Measurements from ENCODE around the gene RPL23.
A peak's percentile ranks its signal among the peaks of the same experiment; 100 is the strongest.

RPL23 gene

GRCh38 chr17:38897176-38897575, 43.7 kb upstream of the RPL23 start:
- TF ChIP-seq, protein P1, sequence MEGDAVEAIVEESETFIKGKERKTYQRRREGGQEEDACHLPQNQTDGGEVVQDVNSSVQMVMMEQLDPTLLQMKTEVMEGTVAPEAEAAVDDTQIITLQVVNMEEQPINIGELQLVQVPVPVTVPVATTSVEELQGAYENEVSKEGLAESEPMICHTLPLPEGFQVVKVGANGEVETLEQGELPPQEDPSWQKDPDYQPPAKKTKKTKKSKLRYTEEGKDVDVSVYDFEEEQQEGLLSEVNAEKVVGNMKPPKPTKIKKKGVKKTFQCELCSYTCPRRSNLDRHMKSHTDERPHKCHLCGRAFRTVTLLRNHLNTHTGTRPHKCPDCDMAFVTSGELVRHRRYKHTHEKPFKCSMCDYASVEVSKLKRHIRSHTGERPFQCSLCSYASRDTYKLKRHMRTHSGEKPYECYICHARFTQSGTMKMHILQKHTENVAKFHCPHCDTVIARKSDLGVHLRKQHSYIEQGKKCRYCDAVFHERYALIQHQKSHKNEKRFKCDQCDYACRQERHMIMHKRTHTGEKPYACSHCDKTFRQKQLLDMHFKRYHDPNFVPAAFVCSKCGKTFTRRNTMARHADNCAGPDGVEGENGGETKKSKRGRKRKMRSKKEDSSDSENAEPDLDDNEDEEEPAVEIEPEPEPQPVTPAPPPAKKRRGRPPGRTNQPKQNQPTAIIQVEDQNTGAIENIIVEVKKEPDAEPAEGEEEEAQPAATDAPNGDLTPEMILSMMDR (conservative IDR thresholded peaks at IDR 0.05; ENCODE audit: low read depth, low read length), result no peak
- no peak for DNase-seq (ENCODE audit: low read depth)
- H3K4me3 ChIP-seq (ENCODE audit: low read depth, low read length), result no peak overlapping the region

DNA sequence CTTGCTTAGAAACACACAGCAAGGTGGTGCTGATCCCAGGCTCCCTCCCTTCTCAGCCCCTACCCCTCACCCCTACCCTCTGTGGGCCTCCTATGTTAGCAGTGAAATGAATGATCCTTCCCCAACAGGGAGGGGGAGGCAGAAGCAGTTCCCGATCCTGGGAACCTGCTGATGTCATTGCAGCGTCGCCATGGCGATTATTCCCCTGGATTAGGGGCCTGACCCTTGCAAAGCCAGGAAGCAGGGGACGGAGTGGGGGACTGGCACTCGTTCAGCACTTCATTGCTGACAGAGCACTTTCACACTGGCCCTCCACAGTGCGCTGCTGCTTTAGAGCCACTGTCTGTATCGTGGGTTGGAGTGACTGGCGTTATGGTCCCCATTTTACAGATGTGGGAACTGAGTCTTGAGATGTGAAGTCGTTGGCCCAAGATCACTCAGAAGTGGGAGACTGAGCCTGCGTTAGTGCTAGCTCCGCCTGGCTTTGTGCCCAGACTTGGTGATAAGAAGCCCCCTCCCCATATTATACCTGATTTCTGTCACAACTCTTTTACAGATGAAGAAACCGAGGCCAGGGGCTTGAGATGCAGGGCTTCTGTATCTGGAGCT, 42.9 kb upstream of the RPL23 start:
- TF ChIP-seq, protein P1 (conservative IDR thresholded peaks at IDR 0.05; ENCODE audit: low read depth, low read length), result no peak
- no peak overlapping the region for H3K4me3 ChIP-seq (ENCODE audit: low read depth, low read length)
- no peak for DNase-seq (ENCODE audit: low read depth)

GRCh38 chr17:38894276-38894675, 40.8 kb upstream of the RPL23 start:
- H3K4me3 ChIP-seq (ENCODE audit: low read depth, low read length), result no peak overlapping the region

GRCh38 chr17:38893607-38894006, 40.1 kb upstream of the RPL23 start:
- DNase-seq (ENCODE audit: low read depth), result peak; percentile 71
- TF ChIP-seq, protein P1 (conservative IDR thresholded peaks at IDR 0.05; ENCODE audit: low read depth, low read length), result no peak
- H3K4me3 ChIP-seq (ENCODE audit: low read depth, low read length), result no peak overlapping the region

More at GRCh38 chr17:38894276-38894675, 40.8 kb upstream of the RPL23 start:
- TF ChIP-seq, protein P1 (conservative IDR thresholded peaks at IDR 0.05; ENCODE audit: low read depth, low read length), result no peak
- no peak for DNase-seq (ENCODE audit: low read depth)

GRCh38 chr17:38893113-38893512, 39.6 kb upstream of the RPL23 start:
- no peak for DNase-seq (ENCODE audit: low read depth)
- H3K4me3 ChIP-seq (ENCODE audit: low read depth, low read length), result no peak overlapping the region
- TF ChIP-seq, protein P1 (conservative IDR thresholded peaks at IDR 0.05; ENCODE audit: low read depth, low read length), result no peak

- DNase-seq (ENCODE audit: low read depth), result no peak
- TF ChIP-seq, protein P1 (conservative IDR thresholded peaks at IDR 0.05; ENCODE audit: low read depth, low read length), result no peak
- no peak overlapping the region for H3K4me3 ChIP-seq (ENCODE audit: low read depth, low read length)
Measured at GRCh38 chr17:38892620-38893019, 39.1 kb upstream of the RPL23 start.

DNA sequence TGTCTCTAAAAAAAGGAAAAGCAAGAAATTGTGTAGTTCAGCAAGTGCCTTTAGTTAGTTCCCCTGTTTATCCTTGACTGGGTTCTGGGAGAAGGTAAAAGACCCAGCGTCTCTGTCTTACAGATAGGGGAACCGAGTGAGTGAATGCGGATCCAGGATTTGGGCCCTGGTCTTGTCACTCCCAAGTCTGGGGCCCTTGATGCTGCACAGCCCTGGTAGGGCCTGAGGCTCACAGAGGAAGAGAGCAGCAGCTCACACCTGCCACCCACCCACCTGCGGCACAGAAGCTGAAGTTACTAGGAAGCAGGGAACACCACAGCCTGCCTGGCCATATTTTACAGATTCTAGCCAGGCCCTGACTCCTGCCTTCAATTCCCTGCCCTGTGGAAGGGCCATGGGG, 38.6 kb upstream of the RPL23 start:
- H3K4me3 ChIP-seq (ENCODE audit: low read depth, low read length), result no peak overlapping the region
- TF ChIP-seq, protein P1 (conservative IDR thresholded peaks at IDR 0.05; ENCODE audit: low read depth, low read length), result no peak
- DNase-seq (ENCODE audit: low read depth), result no peak
